ENCODE measurements around the gene HSPE1.
A peak's percentile ranks its signal among the peaks of the same experiment; 100 is the strongest.
"Not testable (repeated sequence)": the region's sequence is repeated elsewhere in the genome, so short reads cannot be mapped to it uniquely, and the experiment has no call there.

The HSPE1 gene

GRCh38 chr2:197498937-197499593 is 1.1 kb upstream of the HSPE1 start:
- DNase-seq = peak; percentile 9 to 33 (median 22)

- DNase-seq = peak in 2 of 4 experiments; percentile 53 to 59
Observed at GRCh38 chr2:197500503-197501131, 438 bp downstream of the HSPE1 start.

GRCh38 chr2:197502201-197502600 is 2.0 kb downstream of the HSPE1 start:
- DNase-seq = no peak

GRCh38 chr2:197502685-197503084 is 2.5 kb downstream of the HSPE1 start:
- DNase-seq = no peak

- no peak for DNase-seq
Observed at GRCh38 chr2:197504000-197504399, 3.8 kb downstream of the HSPE1 start.

- no peak for DNase-seq
Observed at GRCh38 chr2:197504512-197504911, 4.3 kb downstream of the HSPE1 start.

GRCh38 chr2:197506658-197507057 is 6.5 kb downstream of the HSPE1 start:
- no peak for DNase-seq

GRCh38 chr2:197513915-197514314 is 13.7 kb downstream of the HSPE1 start:
- DNase-seq = no peak

GRCh38 chr2:197514754-197515153 is 14.6 kb downstream of the HSPE1 start:
- DNase-seq = no peak

- DNase-seq = no peak
Observed at GRCh38 chr2:197515315-197515738, 15.1 kb downstream of the HSPE1 start.

- DNase-seq = peak; percentile 88 to 90 (median 88)
Observed at GRCh38 chr2:197515739-197516392, 15.7 kb downstream of the HSPE1 start, which contains the start of gene MOB4. Gene MOB4, plus strand, starts transcription at chr2:197516066. Its CDS starts 21 bp downstream, at chr2:197516087.

GRCh38 chr2:197516393-197516761 is 16.2 kb downstream of the HSPE1 start:
- DNase-seq = no peak

GRCh38 chr2:197517150-197517549 is 17.0 kb downstream of the HSPE1 start:
- DNase-seq = no peak

- no peak for DNase-seq
Observed at GRCh38 chr2:197538412-197538811, 38.2 kb downstream of the HSPE1 start.

- DNase-seq = no peak
Observed at GRCh38 chr2:197539734-197540133, 39.6 kb downstream of the HSPE1 start.

GRCh38 chr2:197543206-197543605 is 43.0 kb downstream of the HSPE1 start:
- no peak for DNase-seq

- no peak for DNase-seq
Observed at GRCh38 chr2:197547163-197547900, 47.2 kb downstream of the HSPE1 start.

- DNase-seq = no peak
Observed at GRCh38 chr2:197548582-197548981, 48.4 kb downstream of the HSPE1 start.

- not testable (repeated sequence) for DNase-seq
Observed at GRCh38 chr2:197551260-197551659, 51.1 kb downstream of the HSPE1 start.

All from activated CD4-positive, CD25-positive, alpha-beta regulatory T cell (primary cell).